Stimulated activated naive CD8-positive, alpha-beta T cell treated with anti-CD3 and anti-CD28 coated beads, Interleukin-15, Interleukin-2, amounts not matched to agents 100 U/mL and 50 U/mL, for 24 hours (primary cell): ENCODE measurements around the gene PLAAT4.
"Not testable (repeated sequence)": the region's sequence is repeated elsewhere in the genome, so short reads cannot be mapped to it uniquely, and the experiment has no call there.

Experiments
- ATAC-seq: fragments of 150-1000 bp; cut with Tn5 transposase; one replicate; pipeline ENCODE4 v1.10.0; 2021
- DNase-seq: peaks from one replicate; pipeline ENCODE4 v3.0.0; 2021

Gene PLAAT4

DNA sequence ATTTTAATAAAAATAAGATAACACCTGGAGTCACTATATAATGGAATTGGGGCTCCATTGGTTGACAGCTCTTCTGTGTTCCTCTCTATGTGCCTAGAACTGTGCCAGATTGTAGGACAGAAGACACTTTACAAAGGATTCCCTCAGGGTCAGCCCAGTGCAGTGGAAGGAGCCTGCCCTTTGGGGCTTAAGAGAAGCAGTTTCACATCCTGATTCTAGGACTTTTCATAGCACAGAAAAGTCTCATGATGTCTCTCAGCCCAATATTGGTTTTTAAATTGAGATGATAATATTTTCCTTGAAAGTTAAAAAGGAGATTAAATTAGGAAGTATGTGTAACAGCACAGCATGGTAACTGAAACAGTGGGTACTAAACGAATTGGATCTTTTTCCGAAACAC lies 7.1 kb downstream of the PLAAT4 start:
- no peak for DNase-seq
- no peak for ATAC-seq

DNA sequence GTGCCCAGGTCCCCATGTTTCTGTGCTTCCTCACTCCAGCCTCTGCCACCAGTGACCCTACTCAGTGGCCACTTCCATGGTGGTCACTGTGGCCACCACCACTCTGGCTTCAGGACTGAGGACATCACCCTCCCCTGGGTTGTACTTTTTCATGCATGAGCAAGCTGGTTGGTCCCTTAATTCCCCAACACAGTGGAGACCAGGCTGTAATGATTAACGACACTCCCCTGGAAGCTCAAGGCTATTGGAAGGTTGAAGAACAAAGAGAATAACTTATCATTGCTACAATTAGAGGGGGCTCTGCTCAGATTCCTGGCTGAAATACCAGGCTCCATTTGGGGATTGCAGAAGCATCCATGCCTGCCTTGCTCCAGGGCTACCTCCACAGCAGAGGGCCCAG lies 10.5 kb downstream of the PLAAT4 start:
- ATAC-seq, result no peak
- no peak for DNase-seq

DNA sequence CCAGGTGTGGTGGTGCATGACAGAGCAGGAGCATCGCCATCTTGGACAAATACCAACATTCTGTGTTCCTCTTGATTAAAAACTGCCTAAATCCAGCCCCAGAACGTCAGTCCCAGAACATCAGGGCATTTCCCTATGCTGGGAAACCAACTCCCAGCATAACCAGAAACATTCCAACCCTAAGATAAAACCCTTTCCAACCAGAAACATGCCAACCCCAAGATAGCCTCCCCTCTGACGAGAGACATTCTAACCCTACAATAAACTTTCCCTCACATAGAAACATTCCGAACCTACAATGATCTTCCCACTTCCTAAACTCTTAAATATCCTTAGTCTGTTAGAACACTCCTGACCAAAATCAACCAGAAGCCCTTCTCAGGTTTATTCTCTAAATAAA lies 11.6 kb downstream of the PLAAT4 start:
- no peak for DNase-seq
- no peak for ATAC-seq

DNA sequence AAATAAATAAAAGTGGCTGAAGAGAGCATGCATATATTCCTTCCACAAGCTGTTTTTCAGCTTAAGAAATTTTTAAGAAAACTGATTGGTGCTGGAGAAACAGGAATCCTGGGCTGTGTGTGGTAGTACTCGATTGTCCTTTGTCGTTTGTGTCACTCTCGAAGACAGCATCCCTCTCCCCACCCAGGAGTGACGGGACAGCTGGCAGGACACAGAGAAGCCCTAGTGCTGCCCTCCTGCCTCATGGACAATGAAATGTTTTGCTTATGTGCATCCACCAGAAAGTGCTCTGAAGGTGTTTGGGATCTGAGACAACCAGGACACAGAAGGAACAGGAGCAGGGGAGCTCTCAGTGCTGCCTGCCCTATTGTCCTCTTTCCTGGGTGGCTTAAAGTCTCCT lies 12.8 kb downstream of the PLAAT4 start:
- ATAC-seq (no peak), DNase-seq (no peak)

DNA sequence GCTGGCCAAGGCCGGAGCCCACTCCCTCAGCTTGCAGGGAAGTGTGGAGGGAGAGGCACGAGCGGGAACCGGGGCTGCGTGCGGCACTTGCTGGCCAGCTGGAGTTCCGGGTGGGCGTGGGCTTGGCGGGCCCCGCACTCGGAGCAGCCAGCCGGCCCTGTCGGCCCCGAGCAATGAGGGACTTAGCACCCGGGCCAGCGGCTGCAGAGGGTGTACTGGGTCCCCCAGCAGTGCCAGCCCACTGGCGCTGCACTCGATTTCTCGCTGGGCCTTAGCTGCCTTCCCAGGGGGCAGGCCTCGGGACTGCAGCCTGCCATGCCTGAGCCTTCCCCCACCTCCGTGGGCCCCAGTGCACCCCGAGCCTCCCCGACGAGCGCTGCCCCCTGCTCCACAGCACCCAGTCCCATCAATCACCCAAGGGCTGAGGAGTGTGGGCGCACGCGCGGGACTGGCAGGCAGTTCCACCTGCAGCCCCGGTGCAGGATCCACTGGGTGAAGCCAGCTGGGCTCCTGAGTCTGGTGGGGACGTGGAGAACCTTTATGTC lies 13.6 kb downstream of the PLAAT4 start:
- not testable (repeated sequence) for DNase-seq, ATAC-seq

DNA sequence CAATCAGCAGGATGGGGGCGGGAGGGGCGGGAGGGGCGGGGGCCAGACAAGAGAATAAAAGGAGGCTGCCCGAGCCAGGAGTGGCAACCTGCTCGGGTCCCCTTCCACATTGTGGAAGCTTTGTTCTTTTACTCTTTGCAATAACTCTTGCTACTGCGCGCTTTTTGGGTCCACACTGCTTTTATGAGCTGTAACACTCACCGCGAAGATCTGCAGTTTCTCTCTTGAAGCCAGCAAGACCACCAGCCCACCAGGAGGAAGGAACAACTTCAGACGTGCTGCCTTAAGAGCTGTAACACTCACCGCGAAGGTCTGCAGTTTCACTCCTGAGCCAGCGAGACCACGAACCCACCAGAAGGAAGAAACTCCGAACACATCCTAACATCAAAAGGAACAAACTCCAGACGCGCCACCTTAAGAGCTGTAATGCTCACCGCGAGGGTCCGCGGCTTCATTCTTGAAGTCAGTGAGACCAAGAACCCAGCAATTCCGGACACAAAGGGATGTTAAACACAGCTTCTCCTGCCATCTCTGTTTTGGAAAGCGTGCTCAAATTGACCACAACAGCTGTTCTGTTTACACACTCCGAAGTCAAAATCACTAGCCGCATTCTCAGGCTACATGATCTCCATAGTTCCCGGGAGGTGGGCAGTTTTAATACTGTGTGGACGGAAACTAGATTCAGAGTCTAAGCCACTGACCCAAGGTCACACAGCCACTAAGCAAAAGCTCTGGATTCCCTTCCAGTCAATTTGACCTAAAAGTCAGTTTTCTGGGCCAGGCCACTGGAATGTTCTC lies 14.7 kb downstream of the PLAAT4 start:
- ATAC-seq, result no peak
- DNase-seq, result peak; percentile 37

DNA sequence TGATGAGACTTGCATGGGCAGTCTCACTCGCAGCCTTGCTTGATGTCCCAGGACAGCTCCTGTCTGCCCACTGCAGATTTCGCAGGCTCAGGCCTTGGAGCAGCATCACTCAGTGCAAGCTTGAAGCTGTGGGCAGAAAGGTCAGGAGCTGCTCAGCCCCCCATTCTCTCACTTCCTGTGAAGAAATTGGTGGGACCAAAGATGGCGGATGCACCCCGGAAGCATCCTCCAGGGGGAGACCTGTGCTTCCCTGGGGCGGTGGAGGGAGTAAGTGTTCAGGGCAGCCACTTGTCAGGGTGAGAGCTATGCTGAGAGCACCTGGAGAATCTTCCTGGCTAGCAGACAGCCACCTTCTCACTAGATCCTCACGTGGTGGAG lies 15.3 kb downstream of the PLAAT4 start:
- peak; percentile 58 for ATAC-seq

DNA sequence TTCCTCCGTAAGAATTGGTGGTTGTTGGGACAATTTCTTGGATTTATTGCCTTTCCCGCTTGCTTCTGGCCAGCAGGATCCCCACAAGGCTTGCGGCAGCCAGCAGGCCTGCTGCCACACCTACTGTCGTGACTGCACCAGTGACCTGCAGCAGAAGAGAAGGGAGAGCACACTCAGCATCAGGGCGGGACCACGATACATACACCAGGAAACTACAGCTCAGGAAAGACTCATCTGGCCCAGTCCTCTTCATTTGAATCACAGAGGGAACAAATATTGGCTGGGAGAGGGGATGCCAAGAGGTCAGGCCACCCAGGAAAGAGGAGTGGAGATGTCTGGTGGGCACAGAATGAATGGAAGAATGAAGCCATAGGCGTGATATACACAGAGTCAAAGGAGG lies 16.3 kb downstream of the PLAAT4 start:
- ATAC-seq, result no peak
- DNase-seq, result no peak

More for the DNA sequence above, 15.3 kb downstream of the PLAAT4 start:
- DNase-seq, result peak; percentile 51

DNA sequence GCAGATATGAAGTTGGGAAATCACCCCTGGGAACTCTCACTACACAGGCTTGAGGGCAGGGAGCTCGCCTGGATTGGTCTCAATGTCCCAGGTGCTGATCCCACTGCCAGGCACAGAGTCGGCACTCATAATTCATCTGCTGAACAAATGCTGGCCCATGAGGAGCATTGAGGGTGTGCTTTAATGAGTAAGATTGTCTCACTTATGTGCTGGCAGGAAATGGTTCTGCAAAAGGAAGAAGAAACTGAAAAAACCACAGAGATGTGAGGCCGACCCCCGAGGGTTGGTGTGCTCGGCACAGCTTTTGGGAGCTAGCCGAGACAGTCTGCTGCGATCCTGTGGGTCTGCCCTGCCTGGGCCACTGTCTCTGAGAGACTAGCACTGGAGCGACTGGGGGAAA lies 17.2 kb downstream of the PLAAT4 start:
- ATAC-seq, result peak; percentile 79
- peak; percentile 59 for DNase-seq

DNA sequence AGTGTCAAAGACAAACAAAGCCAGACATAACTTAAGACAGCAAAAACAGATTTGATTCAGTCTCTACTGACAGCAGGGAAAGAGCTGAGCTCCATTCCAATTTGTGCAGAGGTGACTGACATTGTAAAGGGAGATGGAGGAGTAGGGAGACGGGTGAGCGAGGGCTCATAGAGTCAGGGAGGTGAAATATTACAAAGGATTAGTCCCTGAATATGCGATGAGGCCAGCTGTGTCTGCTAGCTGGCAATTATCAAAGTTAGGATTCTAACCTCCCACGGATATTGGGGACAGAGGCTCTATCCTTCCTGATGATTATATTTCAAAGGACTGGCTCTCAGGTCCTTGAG lies 18.2 kb downstream of the PLAAT4 start:
- ATAC-seq, result no peak
- DNase-seq, result no peak

DNA sequence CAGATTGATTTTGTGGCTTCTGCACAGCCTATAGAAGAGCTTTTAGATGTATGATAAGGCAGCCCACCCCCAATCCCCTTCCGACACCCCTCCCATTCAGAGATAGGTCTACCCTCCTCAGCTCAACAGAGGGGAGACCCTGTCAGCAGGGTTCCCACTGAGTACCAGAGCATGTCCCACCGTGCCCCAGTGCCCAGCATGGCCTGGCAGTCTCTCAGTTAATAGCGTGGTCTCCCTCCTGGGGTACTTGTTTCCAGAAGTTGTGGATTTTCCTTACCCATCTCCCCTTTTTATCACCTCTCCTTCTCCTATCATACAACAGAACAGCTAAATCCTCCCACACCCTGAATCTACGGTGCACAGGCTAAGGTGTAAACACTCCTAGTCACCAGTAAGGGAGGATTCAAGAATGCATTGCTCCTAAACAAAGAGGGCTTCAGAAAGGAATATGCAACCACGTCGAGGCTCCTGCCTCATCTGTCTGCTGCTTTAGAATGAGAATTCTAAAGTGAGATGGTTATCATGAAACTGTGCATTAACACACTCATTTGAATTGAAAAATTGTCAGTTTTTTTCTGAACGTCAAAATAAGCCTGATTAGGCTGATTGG lies 19.9 kb downstream of the PLAAT4 start:
- DNase-seq, result no peak
- no peak for ATAC-seq

DNA sequence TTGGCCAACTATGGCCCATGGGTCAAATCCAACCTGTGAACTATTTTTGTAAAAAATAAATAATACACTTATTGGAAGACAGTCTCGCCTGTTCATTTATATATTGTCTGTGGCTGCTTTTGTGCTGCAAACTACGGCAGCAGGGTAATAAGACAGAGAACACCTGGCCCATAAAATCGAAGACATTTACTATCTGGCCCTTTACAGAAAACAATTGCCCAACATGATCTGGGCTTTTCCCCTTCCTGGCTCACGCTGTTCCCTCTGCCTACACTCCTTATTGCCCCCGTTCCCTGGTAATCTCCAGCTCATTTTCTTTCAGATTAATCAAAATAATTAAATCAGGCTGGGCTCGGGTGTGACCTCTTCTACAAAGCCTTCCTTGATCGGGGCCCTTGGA lies 21.0 kb downstream of the PLAAT4 start:
- ATAC-seq (no peak), DNase-seq (no peak)

DNA sequence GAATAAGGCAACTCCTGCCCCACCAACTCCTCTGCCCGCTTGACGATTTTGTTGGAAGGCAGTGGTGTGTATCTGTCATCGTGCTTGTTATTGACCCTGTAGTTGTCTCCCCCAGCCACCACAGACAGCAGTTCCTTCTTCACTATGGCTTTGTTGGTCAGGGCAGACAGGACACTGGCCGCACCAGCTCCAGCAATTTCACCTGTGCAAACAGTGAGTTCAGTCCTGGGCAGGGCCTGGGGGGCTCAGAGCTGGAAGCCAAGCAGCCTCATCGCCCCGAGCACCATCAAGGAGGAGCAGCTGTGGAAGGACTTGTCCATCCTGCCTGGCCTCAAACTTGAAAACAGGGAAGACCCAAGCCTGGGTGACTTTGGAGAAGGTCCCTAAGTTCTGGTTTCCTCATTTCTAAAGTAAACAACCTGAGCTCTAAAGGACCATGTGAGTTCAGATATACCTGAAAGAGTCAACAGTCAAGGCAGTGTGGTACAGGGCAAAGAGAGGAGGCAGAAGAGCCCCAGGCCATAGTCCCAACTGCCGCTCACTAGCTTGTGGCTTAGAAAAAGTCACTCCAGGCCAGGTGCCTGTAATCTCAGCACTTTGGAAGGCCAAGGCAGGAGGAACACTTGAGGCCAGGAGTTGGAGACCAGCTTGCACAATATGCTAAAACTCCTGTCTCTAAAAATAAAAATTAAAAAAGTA lies 22.0 kb downstream of the PLAAT4 start:
- DNase-seq (no peak), ATAC-seq (no peak)

DNA sequence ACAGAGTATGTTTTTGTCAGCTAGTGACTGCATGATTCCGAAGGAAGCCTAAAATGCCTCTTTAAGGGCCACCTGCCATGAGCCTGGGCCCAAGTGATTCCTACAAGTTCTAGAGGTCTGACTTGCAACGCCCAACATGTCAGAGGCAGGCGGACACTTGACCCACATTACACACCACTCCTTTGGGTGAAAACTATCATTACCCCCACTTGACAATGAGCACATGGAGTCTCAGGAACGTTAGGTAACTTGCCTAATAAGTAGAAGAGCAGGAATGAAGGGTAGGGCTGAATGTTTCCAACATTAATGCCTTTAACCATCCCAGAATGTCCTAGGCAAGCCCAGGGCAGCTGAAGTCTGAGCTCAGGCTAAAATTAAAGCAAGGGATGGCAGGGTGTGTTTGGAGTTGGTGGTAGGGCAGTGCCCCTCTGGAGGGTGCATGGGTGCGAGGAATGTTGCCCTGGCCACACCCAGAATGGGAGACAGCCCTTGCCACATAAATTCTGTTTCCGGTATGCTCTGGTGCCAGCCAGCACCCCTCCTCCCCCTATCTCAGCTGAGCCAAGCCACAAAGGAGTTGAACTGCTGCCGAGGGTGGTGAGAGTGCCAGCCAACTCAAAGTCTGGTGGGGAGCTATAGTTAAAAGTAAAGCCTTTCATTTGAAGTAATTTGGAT lies 24.0 kb downstream of the PLAAT4 start:
- DNase-seq (no peak), ATAC-seq (no peak)

DNA sequence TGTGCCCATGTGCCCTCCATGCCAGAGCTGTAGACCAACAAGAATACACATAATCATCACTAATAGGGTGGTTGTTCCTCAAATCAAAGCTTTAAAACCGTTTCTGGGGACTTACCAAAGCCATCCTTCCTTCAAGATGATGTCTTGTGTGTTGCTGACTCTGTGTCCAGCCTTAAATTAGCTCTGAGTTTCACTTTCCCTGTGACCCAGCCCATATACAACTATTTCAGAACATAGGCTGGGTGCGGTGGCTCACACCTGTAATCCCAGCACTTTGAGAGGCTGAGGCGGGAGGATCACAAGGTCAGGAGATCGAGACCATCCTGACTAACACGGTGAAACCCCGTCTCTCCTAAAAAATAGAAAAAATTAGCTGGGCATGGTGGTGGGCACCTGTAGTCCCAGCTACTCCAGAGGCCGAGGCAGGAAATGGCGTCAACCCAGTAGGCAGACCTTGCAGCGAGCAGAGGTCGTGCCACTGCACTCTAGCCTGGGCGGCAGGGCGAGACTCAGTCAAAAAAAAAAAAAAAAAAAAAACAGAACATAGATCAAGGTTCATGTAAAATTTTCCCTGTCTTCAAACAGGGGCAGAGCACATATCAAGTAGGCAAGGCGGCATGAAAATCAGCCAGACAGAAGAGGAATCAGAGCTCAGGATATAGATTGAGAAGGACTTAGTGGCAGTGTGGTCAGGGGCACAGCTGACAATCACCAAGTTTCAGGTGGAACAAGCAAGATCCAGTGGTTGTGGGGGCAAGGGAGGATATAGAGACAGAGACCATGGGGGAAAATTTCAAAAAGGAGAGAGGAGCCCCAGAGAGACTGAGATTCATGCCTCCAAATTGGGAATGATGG lies 26.8 kb downstream of the PLAAT4 start, which contains the start of gene PLAAT2:
Gene PLAAT2, minus strand, starts transcription at position 179 of the 855 bp plus-strand sequence. Its CDS starts 55 bp downstream, at position 124.
- ATAC-seq, result no peak
- no peak for DNase-seq

DNA sequence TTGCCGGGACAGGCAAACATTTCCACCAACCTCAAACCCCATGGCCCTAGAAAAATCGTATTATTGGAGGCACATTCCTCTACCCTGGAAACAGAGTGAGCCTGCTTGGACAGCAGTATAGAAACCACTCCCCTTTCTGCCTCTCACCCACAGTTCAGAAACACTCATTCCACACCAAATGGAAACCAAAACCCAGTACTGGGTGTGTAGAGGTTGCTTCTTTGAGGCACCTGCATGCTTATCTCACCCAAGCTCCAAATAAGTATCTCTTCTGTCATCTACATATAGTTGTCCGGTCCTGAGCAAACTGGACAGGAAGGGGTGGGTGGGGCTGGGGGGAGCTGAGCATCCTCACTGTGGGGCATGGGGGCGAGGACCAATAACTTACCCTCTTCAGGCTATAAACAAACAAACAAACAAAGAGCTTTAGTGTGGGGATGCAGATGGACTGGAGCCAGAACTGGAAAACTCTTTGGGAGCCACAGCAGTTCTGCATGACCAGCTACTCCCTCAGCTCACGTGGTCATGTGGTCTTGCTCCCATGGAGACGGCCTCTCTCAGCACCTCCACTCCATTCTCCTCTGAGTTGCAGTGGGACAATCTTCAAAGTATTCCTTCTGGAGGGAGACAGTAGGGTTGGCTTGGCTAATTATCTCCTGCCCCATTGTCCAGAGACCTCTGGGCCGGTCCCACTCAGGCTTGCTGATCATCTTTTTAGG lies 27.6 kb downstream of the PLAAT4 start:
- DNase-seq, result no peak
- ATAC-seq, result peak; percentile 57

DNA sequence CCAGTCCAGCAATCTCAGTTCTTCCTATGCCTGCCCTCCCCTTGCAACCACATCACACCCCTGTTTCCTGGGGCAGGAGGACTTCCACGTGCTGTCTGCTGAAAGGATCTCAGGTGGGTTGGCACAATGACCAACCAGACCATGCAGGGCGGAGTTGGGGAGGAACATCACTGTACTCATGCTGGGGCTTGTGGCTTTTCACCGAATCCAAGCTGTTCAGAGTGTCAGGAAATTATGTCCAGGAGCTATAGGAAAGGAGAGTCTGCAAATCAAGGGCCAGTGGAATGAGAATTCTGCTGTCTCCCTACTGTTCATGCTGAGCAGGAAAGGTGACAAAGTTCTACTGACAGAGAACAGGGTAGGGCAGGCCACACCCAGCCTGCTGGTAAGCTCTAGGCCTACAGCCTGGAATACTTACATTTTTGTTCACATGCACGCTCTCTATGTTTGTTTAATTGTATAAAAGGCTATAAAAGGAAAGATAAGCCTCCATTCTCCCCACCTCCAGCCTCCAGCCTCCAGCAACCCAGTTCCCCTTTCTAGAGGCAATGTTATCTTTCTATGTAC lies 28.3 kb downstream of the PLAAT4 start:
- no peak for ATAC-seq
- no peak for DNase-seq

DNA sequence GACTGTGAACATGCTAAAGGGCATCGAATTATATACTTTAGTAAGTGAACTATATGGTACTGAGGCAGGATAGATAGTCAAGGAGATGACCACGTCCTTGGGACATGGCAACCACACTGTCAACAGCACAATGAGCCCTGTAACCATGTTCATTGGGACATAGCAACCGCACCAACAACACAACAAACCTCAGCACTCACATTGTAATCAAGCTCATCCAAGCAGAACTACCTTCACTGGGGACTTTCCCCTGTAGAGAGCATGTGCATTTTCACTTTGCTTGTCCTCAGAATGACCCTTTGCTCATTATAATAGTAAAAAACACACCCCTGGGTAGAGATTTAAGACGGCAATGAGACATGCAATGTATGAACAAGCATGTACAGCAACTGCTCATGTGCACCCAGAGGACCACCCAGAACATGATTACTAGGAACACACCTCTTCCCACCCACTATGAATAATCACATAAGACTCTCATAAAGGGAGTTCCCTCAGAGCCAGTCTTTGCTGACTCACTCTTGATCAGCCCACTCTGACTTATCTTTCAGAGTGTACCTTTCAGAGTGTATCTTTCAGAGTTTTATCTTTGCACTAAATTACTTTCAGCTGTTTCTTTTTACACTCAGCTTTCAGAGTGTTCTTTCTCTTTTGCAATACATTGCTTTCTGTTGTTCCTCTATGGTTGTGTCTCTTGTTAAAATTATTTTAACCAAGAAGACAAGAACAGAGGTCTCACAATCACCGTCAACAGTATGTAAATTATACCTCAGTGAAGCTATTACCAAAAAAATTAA lies 30.6 kb downstream of the PLAAT4 start:
- peak; percentile 49 for DNase-seq
- ATAC-seq, result peak; percentile 90

DNA sequence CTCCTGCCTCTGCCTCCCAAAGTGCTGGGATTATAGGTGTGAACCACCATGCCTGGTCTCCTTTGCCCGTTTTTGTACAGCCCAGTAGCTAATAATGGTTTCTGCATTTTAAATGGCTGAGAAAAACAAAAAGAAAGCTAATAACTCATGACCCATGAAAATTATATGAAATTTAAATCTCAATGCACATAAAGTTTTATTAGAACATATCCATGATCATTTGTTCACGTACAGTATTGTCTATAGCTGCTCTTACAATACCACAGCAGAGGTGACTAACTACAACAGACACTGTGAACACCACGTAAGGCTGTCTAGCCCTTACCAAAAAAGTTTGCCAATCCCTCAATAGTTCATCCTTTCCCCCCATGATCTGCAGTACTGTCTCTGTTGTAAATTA lies 33.0 kb downstream of the PLAAT4 start:
- ATAC-seq, result no peak

More for the DNA sequence above, 33.0 kb downstream of the PLAAT4 start:
- no peak for DNase-seq
